SK-N-SH (cell line): Measurements from ENCODE around the gene PTEN.

Experiments
- SIN3A ChIP-seq: IDR thresholded peaks from 2 replicates; pipeline ENCODE4 v1.6.1; 2012; ENCODE audit warnings: low read depth, mild to moderate bottlenecking, low read length, moderate library complexity, borderline replicate concordance
- TAF1 ChIP-seq: IDR thresholded peaks from 2 replicates; pipeline ENCODE4 v1.6.1; 2012; ENCODE audit warnings: low read depth, mild to moderate bottlenecking, low read length, moderate library complexity, borderline replicate concordance
- YY1 ChIP-seq: IDR thresholded peaks from 2 replicates; pipeline ENCODE4 v1.4.0; 2012; ENCODE audit warnings: low read depth, mild to moderate bottlenecking
- TF ChIP-seq, protein P1 (sequence below): fragments of 200-600 bp; sonication (generic); IDR thresholded peaks from 2 replicates; pipeline ENCODE4 v1.6.1; 2017; ENCODE audit warnings: antibody characterized with exemption, mild to moderate bottlenecking, moderate library complexity

DNA sequence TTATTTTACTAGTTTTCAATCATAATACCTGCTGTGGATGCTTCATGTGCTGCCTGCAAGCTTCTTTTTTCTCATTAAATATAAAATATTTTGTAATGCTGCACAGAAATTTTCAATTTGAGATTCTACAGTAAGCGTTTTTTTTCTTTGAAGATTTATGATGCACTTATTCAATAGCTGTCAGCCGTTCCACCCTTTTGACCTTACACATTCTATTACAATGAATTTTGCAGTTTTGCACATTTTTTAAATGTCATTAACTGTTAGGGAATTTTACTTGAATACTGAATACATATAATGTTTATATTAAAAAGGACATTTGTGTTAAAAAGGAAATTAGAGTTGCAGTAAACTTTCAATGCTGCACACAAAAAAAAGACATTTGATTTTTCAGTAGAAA, 103.0 kb downstream of the PTEN start:
- TF ChIP-seq, protein P1, sequence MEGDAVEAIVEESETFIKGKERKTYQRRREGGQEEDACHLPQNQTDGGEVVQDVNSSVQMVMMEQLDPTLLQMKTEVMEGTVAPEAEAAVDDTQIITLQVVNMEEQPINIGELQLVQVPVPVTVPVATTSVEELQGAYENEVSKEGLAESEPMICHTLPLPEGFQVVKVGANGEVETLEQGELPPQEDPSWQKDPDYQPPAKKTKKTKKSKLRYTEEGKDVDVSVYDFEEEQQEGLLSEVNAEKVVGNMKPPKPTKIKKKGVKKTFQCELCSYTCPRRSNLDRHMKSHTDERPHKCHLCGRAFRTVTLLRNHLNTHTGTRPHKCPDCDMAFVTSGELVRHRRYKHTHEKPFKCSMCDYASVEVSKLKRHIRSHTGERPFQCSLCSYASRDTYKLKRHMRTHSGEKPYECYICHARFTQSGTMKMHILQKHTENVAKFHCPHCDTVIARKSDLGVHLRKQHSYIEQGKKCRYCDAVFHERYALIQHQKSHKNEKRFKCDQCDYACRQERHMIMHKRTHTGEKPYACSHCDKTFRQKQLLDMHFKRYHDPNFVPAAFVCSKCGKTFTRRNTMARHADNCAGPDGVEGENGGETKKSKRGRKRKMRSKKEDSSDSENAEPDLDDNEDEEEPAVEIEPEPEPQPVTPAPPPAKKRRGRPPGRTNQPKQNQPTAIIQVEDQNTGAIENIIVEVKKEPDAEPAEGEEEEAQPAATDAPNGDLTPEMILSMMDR, result no peak
- TF ChIP-seq SIN3A (no peak), TAF1 (no peak), YY1 (no peak)
